GM18951 (cell line): ENCODE data around the gene NINJ1.
"Not testable (repeated sequence)": the region's sequence is repeated elsewhere in the genome, so short reads cannot be mapped to it uniquely, and the experiment has no call there.

Source experiments
- POLR2A ChIP-seq: IDR thresholded peaks from 4 replicates; pipeline ENCODE4 v1.6.1; 2011; ENCODE audit warnings: mild to moderate bottlenecking; ENCODE audit not compliant: insufficient read length, insufficient read depth; ENCODE audit errors: extremely low read depth
- in situ Hi-C: fragments of 300-500 bp; cut with MboI; formaldehyde crosslinking; loops from one replicate; pipeline ENCODE4 v1.12.0; 2022; ENCODE audit warnings: low sequenced_read_pairs, mixed read lengths, inconsistent platforms; ENCODE audit not compliant: unreplicated experiment

The NINJ1 gene

DNA sequence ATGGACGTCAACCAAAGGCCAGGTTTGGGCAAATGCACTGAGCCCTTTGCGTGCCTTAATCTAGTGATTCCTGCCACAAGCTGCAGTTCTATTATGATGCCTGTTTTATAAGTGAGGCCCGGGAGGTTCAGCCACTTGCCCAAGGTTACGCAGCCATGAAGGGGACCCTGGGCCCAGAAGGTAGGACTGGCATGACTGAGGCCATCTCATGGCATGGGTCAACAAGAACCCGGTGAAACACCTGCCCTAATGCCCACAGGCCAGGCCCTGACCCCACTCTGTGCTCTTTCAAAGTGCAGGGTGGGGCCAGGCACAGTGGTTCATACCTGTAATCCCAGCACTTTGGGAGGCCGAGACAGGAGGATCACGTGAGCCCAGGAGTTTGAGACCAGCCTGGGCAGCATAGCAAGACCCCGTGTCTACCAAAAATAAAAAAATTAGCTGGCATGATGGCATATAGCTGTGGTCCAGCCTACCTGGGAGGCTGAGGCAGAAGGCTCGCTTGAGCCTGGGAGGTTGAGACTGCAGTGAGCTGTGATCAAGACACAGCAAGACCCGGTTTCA is 8.6 kb downstream of the NINJ1 start:
- in situ Hi-C loops: no loop called here
- no peak for TF ChIP-seq POLR2A

DNA sequence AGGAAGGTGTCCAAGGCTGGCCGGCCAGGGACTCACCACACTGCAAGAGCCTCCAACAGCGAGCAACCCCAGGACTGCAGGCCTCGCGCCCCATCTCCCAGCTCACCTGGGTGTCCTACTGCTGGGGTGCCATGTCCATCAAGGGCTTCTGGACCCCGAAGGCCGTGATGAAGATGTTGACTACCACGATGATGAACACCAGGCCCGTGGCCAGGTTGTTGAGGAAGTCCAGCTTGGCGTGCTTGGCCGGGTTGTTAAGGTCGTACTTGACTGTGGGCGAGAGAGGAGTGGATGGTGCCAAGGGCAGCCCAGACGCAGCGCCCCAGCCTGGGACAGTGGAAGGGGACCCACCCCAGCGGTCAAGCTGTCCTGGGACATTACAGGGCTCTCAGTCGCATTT is 9.3 kb downstream of the NINJ1 start:
- no peak for TF ChIP-seq POLR2A
- in situ Hi-C loops: no loop called here

DNA sequence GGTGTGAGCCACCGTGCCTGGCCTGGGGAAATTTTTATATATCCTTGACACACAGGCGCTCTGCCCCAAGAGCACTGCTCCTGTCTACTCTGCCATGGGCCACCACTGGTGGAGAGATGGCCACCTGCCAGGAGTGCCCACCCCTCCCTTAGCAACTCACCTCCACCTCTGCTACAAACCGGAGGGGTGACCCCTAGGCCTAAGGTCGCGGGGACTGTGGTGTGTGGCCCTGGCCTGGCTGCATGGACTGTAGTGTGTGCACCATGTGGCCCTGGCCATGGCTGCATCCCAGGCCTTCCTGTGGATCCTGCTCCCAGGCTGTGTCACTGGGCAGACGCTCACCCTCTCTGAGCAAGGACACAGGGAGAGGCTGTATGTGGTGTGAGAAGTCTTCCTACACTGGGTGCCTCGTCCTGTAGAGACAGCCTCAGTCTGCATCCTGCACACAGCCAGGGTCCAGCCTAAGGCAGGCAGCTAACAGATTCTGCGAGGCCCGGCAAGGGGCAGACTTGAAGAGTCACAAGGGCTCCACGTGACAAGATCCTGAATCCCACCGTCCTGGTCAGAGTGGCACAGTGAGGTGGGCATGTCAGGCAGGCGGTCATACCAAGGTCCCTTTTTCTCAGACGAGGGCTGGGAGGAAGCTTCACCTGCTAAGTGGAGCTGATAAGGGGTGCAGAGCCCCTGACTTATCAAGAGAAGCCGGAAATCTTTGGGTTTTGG is 10.3 kb downstream of the NINJ1 start:
- no peak for TF ChIP-seq POLR2A
- in situ Hi-C loops: no loop called here

DNA sequence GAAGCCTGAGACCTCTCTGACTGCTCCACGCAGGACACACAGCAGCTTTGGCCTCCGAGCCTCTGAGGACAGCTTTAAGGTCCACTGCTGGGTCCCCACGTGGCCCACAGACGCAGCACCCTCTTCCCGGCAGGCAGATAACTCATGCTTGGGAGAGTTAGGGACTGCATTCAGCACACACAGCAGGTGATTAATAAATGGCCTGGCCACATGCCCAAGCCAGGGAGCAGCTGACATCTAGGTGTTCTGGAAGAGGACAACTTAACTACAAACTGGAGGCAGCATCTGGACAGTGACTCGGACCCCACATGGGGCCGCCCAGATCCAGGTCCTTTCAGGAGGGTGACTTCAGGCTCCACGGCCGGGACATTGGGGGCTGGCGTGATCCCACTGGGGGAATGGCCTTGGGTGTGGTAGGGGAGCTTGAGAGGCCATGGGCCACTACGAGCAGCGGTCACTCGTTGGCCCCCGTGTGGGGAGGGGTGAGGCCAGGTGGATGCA is 11.3 kb downstream of the NINJ1 start:
- in situ Hi-C loops: no loop called here
- TF ChIP-seq POLR2A: no peak

DNA sequence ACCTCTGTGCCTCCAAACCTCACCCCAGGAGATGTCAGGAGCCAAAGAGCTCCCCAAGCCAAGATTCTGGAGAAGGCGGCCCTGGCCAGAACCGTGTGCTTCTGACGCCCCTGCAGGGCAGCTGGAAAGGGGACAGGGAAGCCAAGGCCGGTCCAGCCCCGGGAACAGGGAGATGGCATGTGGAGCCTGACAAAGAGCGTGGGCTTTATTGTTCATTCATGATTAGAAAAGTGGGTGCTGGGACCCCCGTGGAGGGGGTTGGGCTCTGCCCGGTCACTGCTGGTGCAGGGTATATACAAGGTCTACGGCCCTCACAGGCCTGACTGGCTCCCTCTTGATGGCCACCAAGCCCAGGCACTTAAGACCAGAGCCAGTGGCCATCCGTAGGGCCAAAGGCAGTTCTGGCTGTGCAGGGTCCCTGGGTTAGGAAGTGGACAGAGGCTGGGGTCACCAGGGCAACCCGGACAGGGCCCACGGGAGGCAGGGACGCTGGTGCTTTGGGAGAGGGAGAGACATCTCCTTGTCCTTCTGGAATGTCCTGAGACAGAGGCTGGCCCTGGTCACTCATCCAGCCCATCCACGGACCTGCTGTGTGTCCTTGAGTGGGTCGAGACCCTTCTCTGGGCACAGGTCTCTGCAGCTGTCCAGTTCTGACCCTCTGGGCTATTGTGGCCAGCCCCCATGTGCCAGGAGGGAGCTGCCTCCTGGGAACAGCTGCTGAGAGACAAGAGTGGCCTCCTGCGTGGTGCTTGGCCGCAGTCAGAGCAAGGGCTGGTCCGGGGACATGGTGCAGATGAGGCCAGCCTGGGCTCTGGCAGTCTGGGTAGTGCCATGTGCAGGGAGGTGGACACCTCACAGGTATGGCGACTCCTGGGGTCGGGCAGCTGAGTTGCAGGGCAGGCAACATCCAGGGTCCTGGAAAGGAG is 12.5 kb downstream of the NINJ1 start:
- in situ Hi-C loops: no loop called here
- TF ChIP-seq POLR2A: no peak

DNA sequence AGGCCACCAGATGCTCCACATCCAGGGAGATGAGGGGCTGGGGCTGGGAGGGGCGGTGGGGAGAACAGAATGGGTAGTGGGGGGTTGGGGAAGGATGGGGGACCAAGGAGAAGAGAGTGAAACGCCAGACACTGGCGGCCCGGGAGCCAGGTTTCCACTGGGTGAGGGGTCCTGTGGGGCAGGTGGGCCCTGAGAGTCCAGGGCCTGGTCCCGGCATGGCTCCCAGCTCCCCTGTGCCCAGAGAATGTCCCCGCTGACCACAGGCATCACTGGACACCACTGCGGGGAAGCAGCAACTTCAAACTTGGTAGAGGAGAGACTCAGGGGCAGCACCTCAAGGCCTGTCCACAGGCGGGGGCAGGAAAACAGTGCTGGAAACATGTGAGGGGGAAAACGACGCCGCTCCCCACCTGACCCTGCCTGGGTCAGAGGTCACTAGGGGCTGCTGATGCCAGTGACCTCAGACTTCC is 13.2 kb downstream of the NINJ1 start:
- TF ChIP-seq POLR2A: no peak
- in situ Hi-C loops: no loop called here

DNA sequence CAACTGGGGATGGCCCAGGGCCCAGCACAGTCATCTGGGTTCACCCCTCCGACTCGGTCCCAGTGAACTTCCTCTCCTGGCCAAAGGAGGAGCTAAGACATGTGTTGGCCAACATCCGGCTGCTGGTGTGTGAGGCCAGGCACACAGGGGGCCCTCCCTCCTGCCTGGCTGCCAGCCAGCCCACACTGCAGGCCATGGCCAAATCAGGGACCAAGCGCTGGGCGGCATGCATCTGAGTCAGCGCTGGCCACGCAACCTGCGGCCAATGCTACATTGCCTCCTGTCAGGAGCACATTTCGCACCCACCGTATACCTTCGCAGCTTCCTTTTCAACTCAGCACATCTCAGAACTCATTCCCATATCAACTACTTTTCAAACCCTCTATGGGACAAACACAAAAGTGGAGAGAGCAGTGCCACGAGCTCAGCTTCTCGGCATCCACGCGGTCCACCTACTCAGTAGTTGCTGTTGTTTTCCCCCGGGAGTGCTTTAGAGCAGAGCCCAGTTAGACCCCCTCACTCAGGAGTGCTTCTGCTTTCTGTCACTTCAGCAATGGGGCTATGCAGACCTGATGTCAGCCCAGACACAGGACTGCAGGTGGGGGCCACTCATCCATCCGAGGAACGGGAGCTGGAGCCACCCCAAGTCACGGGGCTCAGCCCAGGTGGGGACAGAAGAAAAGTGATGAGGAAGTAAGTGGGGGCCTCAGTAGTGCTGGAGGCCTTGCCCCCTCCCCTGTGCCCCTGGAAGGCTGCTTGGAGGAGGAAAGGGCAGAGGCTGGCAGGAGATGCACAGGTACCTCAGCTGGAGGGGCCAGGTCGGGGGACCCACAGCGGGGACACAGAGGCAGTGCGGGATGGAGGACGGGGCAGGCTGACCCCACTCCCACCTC is 13.9 kb downstream of the NINJ1 start:
- TF ChIP-seq POLR2A: no peak
- in situ Hi-C loops: no loop called here

DNA sequence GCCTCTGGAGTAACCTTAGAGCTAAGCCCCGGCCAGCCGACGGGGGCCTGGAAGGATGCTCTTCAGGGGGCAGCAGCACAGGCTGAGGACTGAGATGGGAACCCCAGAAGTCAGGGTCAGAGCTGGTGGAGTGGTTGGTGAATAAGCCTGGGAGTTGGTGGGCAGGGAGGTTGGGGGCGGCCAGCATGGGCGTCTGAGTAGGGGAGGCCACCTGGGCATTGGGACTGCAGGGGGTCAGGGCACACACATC is 14.4 kb downstream of the NINJ1 start:
- in situ Hi-C loops: no loop called here
- TF ChIP-seq POLR2A: no peak

DNA sequence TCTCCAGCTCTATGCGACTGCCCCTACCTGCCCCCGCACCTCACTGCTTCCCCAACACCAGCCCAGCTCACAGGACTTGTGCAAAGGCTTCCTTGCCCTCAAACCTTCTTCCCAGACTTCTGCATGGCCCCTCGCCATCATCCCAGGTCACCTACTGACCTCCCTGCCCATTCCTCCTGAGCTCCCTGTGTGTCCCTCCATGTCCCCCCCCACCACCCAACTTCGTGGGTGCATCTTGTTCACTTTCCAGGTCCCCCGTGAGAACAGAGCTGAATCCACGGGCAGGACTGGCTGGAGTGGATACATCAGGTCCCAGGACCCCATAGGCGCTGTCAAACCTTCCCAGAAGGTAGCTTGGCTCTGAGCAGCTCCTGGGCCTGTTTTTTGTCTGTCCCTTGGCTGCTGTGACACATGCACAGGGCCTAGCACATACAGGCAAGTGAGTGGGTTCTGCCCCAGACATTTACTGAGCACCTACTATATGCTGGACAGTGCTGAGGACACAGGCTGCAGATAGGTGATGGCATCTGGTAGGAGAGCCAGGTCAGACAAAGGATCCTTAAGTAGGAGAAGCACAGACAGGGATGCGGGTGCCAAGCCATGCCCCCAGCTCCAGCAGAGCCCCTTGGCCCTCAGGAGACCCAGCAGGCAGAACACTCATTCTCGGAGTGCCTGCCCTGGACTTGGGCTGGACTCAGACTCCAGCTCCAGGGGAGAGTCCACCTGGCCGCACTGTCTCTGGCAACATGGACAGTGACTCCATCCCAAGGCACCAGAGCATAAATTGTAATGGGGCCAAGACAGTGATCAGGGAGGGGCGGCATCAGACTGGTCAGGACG is 15.0 kb downstream of the NINJ1 start:
- in situ Hi-C loops: no loop called here
- no peak for TF ChIP-seq POLR2A

DNA sequence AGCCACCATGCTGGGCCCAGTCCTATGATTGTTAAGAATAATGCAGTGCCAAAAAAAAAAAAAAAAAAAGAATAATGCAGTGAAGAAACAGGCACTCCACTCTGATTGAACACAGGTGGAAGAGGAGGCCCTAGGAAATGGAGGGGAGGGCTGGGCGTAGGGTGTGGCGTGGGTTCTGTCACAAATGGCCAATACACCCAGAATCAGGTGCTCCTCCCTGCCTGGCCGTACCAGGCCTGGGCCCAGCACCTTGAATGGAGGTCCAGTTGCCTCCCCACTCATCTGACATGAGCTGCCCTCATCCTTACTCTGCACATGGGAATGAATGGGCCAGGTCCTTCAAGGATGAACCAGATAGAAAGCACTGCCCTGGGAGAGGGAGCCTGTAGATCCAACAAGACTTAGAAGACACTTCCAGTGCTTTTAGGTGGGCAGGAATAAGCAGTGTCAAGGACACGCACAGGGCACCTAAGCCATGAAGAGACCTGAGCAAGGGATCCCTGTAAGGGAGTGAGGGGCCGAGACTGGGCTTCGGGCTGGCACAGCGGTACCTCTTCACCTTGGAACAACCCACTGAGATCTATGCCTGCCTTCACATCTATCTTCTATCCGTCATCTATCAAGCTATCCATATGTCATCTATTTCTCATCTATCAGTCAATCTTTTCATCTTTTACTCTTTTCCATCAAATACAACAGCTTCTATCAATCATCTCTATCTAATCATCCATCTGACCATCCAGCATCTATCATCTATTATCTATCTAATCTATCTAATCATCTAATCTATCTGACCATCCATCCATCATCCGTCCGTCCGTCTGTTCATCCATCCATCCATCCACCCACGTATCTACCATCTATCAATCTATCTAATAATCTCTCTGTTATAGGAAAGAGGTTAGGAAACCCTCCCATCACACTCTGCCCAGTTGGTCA is 15.9 kb downstream of the NINJ1 start:
- TF ChIP-seq POLR2A: no peak
- in situ Hi-C loops: no loop called here

DNA sequence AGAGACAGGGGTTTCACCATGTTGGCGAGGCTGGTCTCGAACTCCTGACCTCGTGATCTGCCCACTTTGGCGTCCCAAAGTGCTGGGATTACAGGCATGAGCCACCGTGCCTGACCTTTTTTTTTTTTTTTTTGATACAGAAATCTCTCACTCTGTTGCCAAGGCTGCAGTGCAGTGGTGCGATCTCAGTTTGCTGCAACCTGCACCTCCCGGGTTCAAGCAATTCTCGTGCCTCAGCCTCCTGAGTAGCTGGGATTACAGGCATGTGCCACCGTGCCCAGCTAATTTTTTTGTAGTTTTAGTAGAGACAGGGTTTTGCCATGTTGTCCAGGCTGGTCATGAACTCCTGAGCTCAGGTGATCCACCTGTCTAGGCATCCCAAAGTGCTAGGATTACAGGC is 16.5 kb downstream of the NINJ1 start:
- in situ Hi-C loops: not testable (repeated sequence)
